ENCODE results near the gene CFAP97D2. TPM values are rescaled to one million over a fixed set of nuclear protein-coding genes. Genes with fewer than 3 reads are reported as not detected.
"Not testable (repeated sequence)": the region's sequence is repeated elsewhere in the genome, so short reads cannot be mapped to it uniquely, and the experiment has no call there.

The CFAP97D2 gene
- total and polyA plus RNA-seq, 2 donors from 2014 or later, result not detected

DNA sequence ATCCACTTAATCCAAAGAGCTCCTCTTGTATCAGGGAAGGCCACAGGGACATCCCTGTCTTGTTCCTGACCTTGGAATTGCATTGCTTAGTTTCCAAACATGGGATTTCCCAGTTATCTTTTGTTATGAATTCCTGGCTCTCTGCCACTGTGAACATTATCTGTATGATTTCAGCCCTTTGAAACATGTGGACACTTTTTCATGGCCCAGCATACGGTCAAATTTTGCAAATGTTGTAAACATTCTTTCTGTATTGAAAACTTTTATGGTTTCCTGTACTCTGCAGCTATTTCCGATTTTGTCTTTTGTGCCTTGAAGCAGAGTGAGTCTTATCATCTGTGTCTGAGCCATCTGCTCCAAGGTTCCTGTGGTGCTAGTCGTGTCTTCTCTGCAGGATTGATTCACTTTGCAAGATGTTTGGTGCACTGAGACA lies 4.5 kb upstream of the CFAP97D2 start:
- TF ChIP-seq, protein P1, sequence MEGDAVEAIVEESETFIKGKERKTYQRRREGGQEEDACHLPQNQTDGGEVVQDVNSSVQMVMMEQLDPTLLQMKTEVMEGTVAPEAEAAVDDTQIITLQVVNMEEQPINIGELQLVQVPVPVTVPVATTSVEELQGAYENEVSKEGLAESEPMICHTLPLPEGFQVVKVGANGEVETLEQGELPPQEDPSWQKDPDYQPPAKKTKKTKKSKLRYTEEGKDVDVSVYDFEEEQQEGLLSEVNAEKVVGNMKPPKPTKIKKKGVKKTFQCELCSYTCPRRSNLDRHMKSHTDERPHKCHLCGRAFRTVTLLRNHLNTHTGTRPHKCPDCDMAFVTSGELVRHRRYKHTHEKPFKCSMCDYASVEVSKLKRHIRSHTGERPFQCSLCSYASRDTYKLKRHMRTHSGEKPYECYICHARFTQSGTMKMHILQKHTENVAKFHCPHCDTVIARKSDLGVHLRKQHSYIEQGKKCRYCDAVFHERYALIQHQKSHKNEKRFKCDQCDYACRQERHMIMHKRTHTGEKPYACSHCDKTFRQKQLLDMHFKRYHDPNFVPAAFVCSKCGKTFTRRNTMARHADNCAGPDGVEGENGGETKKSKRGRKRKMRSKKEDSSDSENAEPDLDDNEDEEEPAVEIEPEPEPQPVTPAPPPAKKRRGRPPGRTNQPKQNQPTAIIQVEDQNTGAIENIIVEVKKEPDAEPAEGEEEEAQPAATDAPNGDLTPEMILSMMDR (IDR thresholded peaks at IDR 0.05; ENCODE audit: borderline replicate concordance, extremely low read depth, insufficient read depth), result no peak
- Histone ChIP-seq H3K36me3 (ENCODE audit: control insufficient read depth in 2 of 3, insufficient read depth in 3 of 3, low read length in 3 of 3) (no peaks in the 10 kb centered on the region), H3K9ac (ENCODE audit: low read length in 3 of 3) (no peak overlapping the region), H3K4me1 (ENCODE audit: control insufficient read depth in 2 of 3, insufficient read depth in 2 of 3, low read depth in 1 of 3, low read length in 3 of 3) (no peaks in the 10 kb centered on the region), H3K27me3 (ENCODE audit: control insufficient read depth, insufficient read depth, low read length) (no peaks in the 10 kb centered on the region), H3K9me3 (ENCODE audit: control insufficient read depth in 2 of 3, insufficient read depth in 1 of 3, low read length in 3 of 3) (peaks cover 0 to 6% (median 0%) of the 10 kb centered on the region in 3 donors), H3K27ac (ENCODE audit: low read depth in 2 of 2, low read length in 2 of 2) (no peak overlapping the region), H3K4me3 (ENCODE audit: low read length in 3 of 3) (no peak overlapping the region)
- DNase-seq (peak in 1 of 5 donors; percentile 48), FAIRE-seq (no peak)
- intact Hi-C loops (cut with DNase I), result no loop called here

- H3K4me3 ChIP-seq (ENCODE audit: low read length in 3 of 3); H3K36me3 ChIP-seq (ENCODE audit: control insufficient read depth in 2 of 3, insufficient read depth in 3 of 3, low read length in 3 of 3); H3K9me3 ChIP-seq (ENCODE audit: control insufficient read depth in 2 of 3, insufficient read depth in 1 of 3, low read length in 3 of 3); intact Hi-C loops (cut with DNase I); FAIRE-seq; H3K9ac ChIP-seq (ENCODE audit: low read length in 3 of 3); H3K27me3 ChIP-seq (ENCODE audit: control insufficient read depth, insufficient read depth, low read length); H3K4me1 ChIP-seq (ENCODE audit: control insufficient read depth in 2 of 3, insufficient read depth in 2 of 3, low read depth in 1 of 3, low read length in 3 of 3); H3K27ac ChIP-seq (ENCODE audit: low read depth in 2 of 2, low read length in 2 of 2): not testable (repeated sequence)
- peak in 1 of 5 donors; percentile 57 for DNase-seq
Observed at GRCh38 chr13:114176359-114176902, 2.6 kb upstream of the CFAP97D2 start.

- TF ChIP-seq, protein P1 (IDR thresholded peaks at IDR 0.05; ENCODE audit: borderline replicate concordance, extremely low read depth, insufficient read depth), result no peak
- no peak overlapping the region for H3K9ac ChIP-seq (ENCODE audit: low read length in 3 of 3)
- H3K36me3 ChIP-seq (ENCODE audit: control insufficient read depth in 2 of 3, insufficient read depth in 3 of 3, low read length in 3 of 3), result no peaks in the 10 kb centered on the region
- peaks cover 0 to 6% (median 0%) of the 10 kb centered on the region in 3 donors for H3K9me3 ChIP-seq (ENCODE audit: control insufficient read depth in 2 of 3, insufficient read depth in 1 of 3, low read length in 3 of 3)
- H3K27ac ChIP-seq (ENCODE audit: low read depth in 2 of 2, low read length in 2 of 2), result no peak overlapping the region
- H3K4me3 ChIP-seq (ENCODE audit: low read length in 3 of 3), result no peak overlapping the region
- DNase-seq (peak in 1 of 5 donors; percentile 38), FAIRE-seq (no peak)
- H3K4me1 ChIP-seq (ENCODE audit: control insufficient read depth in 2 of 3, insufficient read depth in 2 of 3, low read depth in 1 of 3, low read length in 3 of 3), result no peaks in the 10 kb centered on the region
- intact Hi-C loops (cut with DNase I), result no loop called here
- H3K27me3 ChIP-seq (ENCODE audit: control insufficient read depth, insufficient read depth, low read length), result no peaks in the 10 kb centered on the region
Observed at GRCh38 chr13:114177245-114178010, 1.6 kb upstream of the CFAP97D2 start.

DNA sequence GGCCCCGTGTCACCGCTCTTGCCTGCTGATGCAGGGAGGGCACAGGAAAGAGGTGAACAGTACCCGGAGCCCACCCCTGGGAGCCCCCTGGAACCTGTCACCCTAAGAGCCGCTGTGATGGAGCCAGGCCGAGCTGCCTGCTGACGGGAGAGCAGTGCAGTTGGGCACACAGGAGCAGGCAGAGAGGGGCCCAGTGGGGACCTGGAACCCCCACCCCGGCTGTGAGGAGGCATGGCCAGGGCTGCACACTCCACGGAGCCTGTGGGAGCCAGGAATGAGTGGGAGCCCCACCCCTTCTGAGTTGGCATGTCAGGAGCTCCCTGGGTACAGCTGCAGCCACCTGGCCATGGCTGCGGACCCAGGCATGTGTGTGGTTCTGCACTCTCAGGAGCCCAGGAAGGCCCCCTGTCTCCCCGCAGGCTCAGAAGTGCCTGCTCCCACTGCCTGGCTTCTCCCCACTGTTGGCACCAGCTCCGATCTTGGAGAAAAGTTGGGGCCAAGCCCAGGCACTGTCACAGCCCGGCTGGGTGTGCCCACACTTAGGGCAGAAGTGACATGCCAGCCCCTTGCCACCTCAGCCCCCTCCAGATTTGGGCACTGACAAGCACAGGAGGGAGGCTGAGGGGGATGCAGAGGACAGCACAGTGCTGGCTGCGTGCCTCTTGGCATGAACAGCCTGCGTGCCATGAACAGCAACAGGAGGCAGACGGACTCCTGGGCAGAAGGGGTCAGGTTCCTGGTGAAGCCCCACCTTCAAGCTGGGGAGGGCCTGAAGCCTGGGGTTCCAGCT lies 6.3 kb downstream of the CFAP97D2 start:
- H3K36me3 ChIP-seq (ENCODE audit: control insufficient read depth in 2 of 3, insufficient read depth in 3 of 3, low read length in 3 of 3), result no peaks in the 10 kb centered on the region
- no peaks in the 10 kb centered on the region for H3K27me3 ChIP-seq (ENCODE audit: control insufficient read depth, insufficient read depth, low read length)
- no peaks in the 10 kb centered on the region for H3K9me3 ChIP-seq (ENCODE audit: control insufficient read depth in 2 of 3, insufficient read depth in 1 of 3, low read length in 3 of 3)
- no peak overlapping the region for H3K9ac ChIP-seq (ENCODE audit: low read length in 3 of 3)
- H3K27ac ChIP-seq (ENCODE audit: low read depth in 2 of 2, low read length in 2 of 2), result no peak overlapping the region
- no peak overlapping the region for H3K4me3 ChIP-seq (ENCODE audit: low read length in 3 of 3)
- H3K4me1 ChIP-seq (ENCODE audit: control insufficient read depth in 2 of 3, insufficient read depth in 2 of 3, low read depth in 1 of 3, low read length in 3 of 3), result no peaks in the 10 kb centered on the region
- FAIRE-seq (no peak), DNase-seq (no peak)
- intact Hi-C loops (cut with DNase I), result no loop called here
- TF ChIP-seq, protein P1 (IDR thresholded peaks at IDR 0.05; ENCODE audit: borderline replicate concordance, extremely low read depth, insufficient read depth), result no peak
